Measurements from ENCODE around the gene C3orf18.

C3orf18 gene

GRCh38 chr3:50537421-50538129 lies 30.0 kb downstream of the C3orf18 start:
- no peaks in the 10 kb centered on the region for H4K20me1 ChIP-seq (ENCODE audit: insufficient read depth)
- TF ChIP-seq CTCF (conservative IDR thresholded peaks at IDR 0.05; ENCODE audit: low read depth, low read length), result no peak
- no peak overlapping the region for H3K4me3 ChIP-seq (IDR thresholded peaks at IDR 0.05; ENCODE audit: insufficient read depth, low read depth, low read length)

GRCh38 chr3:50536471-50537180 lies 30.9 kb downstream of the C3orf18 start:
- TF ChIP-seq CTCF (conservative IDR thresholded peaks at IDR 0.05; ENCODE audit: low read depth, low read length), result no peak
- no peak overlapping the region for H3K9ac ChIP-seq

More at GRCh38 chr3:50537421-50538129, 30.0 kb downstream of the C3orf18 start:
- peaks cover 44% of the 10 kb centered on the region for H3K27me3 ChIP-seq (ENCODE audit: insufficient read depth, low read depth)
- no peak overlapping the region for H3K27ac ChIP-seq
- H3K4me2 ChIP-seq, result no peak overlapping the region
- H3K9ac ChIP-seq, result no peak overlapping the region
- no peaks in the 10 kb centered on the region for H3K36me3 ChIP-seq (ENCODE audit: insufficient read depth)
- H2AFZ ChIP-seq (ENCODE audit: low read depth), result no peak overlapping the region
- H3K4me1 ChIP-seq (ENCODE audit: low read depth, poor library complexity, severe bottlenecking), result no peaks in the 10 kb centered on the region
- no peaks in the 10 kb centered on the region for H3K79me2 ChIP-seq (ENCODE audit: insufficient read depth, low read depth)

GRCh38 chr3:50534681-50535330 lies 32.7 kb downstream of the C3orf18 start:
- H3K27me3 ChIP-seq (ENCODE audit: insufficient read depth, low read depth), result peaks cover 61% of the 10 kb centered on the region
- H2AFZ ChIP-seq (ENCODE audit: low read depth), result no peak overlapping the region
- no peaks in the 10 kb centered on the region for H3K4me1 ChIP-seq (ENCODE audit: low read depth, poor library complexity, severe bottlenecking)
- no peaks in the 10 kb centered on the region for H3K79me2 ChIP-seq (ENCODE audit: insufficient read depth, low read depth)
- H3K27ac ChIP-seq, result no peak overlapping the region
- no peak overlapping the region for H3K9ac ChIP-seq
- no peak for TF ChIP-seq CTCF (conservative IDR thresholded peaks at IDR 0.05; ENCODE audit: low read depth, low read length)
- H3K36me3 ChIP-seq (ENCODE audit: insufficient read depth), result no peaks in the 10 kb centered on the region
- no peaks in the 10 kb centered on the region for H4K20me1 ChIP-seq (ENCODE audit: insufficient read depth)
- no peak overlapping the region for H3K4me2 ChIP-seq
- H3K4me3 ChIP-seq (IDR thresholded peaks at IDR 0.05; ENCODE audit: insufficient read depth, low read depth, low read length), result no peak overlapping the region

More at GRCh38 chr3:50536471-50537180, 30.9 kb downstream of the C3orf18 start:
- Histone ChIP-seq H3K4me2 (no peak overlapping the region), H3K27ac (no peak overlapping the region), H3K79me2 (ENCODE audit: insufficient read depth, low read depth) (no peaks in the 10 kb centered on the region), H4K20me1 (ENCODE audit: insufficient read depth) (no peaks in the 10 kb centered on the region), H3K4me3 (IDR thresholded peaks at IDR 0.05; ENCODE audit: insufficient read depth, low read depth, low read length) (no peak overlapping the region), H3K4me1 (ENCODE audit: low read depth, poor library complexity, severe bottlenecking) (no peaks in the 10 kb centered on the region), H3K36me3 (ENCODE audit: insufficient read depth) (no peaks in the 10 kb centered on the region), H3K27me3 (ENCODE audit: insufficient read depth, low read depth) (peaks cover 53% of the 10 kb centered on the region), H2AFZ (ENCODE audit: low read depth) (no peak overlapping the region)

GRCh38 chr3:50533807-50534461 lies 33.6 kb downstream of the C3orf18 start:
- peaks cover 58% of the 10 kb centered on the region for H3K27me3 ChIP-seq (ENCODE audit: insufficient read depth, low read depth)
- H4K20me1 ChIP-seq (ENCODE audit: insufficient read depth), result no peaks in the 10 kb centered on the region
- H3K9ac ChIP-seq, result no peak overlapping the region
- no peak overlapping the region for H3K4me3 ChIP-seq (IDR thresholded peaks at IDR 0.05; ENCODE audit: insufficient read depth, low read depth, low read length)
- no peak overlapping the region for H3K27ac ChIP-seq
- H2AFZ ChIP-seq (ENCODE audit: low read depth), result no peak overlapping the region
- H3K4me2 ChIP-seq, result no peak overlapping the region
- H3K79me2 ChIP-seq (ENCODE audit: insufficient read depth, low read depth), result no peaks in the 10 kb centered on the region
- no peaks in the 10 kb centered on the region for H3K36me3 ChIP-seq (ENCODE audit: insufficient read depth)
- H3K4me1 ChIP-seq (ENCODE audit: low read depth, poor library complexity, severe bottlenecking), result no peaks in the 10 kb centered on the region
- no peak for TF ChIP-seq CTCF (conservative IDR thresholded peaks at IDR 0.05; ENCODE audit: low read depth, low read length)

All from KMS-11 (cell line).